ENCODE measurements around the gene IPCEF1. TPM values are rescaled to one million over a fixed set of nuclear protein-coding genes. Genes with fewer than 3 reads are reported as not detected.
"Not testable (repeated sequence)": the region's sequence is repeated elsewhere in the genome, so short reads cannot be mapped to it uniquely, and the experiment has no call there.

The IPCEF1 gene
- total and polyA plus RNA-seq, 9 donors, result 0.60 to 1.5 (median 0.75) TPM

DNA sequence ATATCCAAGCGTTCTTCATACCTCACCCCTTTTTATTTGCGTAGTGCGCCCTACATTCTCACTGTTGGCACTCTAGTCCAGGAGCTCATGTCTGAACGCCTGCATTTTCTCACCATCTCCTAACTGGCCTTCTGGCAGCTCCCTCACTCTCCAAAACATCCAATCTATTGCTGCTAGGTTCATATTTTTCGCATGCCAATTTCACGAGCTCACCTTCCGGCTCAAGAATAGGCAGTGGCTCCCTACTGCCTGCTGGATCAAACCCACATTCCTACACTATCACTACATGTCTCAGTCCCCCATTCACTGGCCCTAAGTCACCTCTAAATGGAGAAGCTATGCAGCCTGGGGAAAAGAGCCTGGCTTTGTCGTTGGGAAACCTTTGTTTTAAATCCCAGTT, 115.0 kb downstream of the IPCEF1 start:
- H3K27me3 ChIP-seq (ENCODE audit: control insufficient read depth, insufficient read depth, low read length), result no peaks in the 10 kb centered on the region
- H3K9me3 ChIP-seq (replicated peaks; ENCODE audit: control insufficient read depth, low read depth, low read length), result no peaks in the 10 kb centered on the region
- no peaks in the 10 kb centered on the region for H3K36me3 ChIP-seq (ENCODE audit: control insufficient read depth, insufficient read depth, low read length)
- WGBS (ENCODE audit: insufficient coverage), result 84% methylated on average over 7 of the region's 8 CpGs
- no peak for DNase-seq
- peaks cover 2% of the 10 kb centered on the region for H3K4me1 ChIP-seq (ENCODE audit: control insufficient read depth, insufficient read depth, low read length)
- H3K27ac ChIP-seq (ENCODE audit: low read length), result no peak overlapping the region
- no peak overlapping the region for H3K4me3 ChIP-seq (ENCODE audit: low read length)

DNA sequence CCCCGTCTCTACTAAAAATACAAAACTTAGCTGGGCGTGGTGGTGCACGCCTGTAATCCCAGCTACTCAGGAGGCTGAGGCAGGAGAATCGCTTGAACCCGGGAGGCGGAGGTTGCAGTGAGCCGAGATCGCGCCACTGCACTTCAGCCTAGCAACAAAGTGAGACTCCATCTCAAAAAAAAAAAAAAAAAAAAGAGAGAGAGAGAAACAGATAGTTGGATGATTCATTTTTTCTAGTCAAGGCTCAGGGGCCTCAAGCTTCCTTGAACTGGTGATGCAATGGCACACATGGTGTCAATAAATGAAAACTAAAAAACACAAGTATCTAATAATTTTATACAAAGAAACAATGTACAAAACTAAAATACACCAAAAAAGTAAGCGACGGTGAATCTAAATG, 115.5 kb downstream of the IPCEF1 start:
- WGBS (ENCODE audit: insufficient coverage), result 80% methylated on average over 2 of the region's 11 CpGs
- not testable (repeated sequence) for H3K4me3 ChIP-seq (ENCODE audit: low read length)

DNA sequence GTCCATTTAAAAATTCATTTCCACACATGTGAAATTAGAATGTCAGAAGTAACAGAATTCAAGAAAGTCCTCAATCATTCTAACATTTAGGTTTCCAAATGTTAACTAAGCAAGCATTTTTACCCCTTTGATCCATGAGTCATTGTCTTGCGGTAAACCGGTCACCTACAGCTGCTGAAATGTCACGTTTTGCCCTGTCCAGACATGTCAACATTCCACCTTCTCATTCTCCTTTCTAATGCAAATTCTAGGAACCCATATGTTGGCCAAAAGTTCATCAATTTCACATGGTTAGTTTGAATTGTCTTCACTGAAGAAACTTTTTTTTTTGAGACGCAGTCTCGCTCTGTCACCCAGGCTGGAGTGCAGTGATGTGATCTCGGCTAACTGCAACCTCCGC, 117.2 kb downstream of the IPCEF1 start:
- WGBS (ENCODE audit: insufficient coverage), result 94% methylated on average over 6 of the region's 7 CpGs
- Histone ChIP-seq H3K4me3 (ENCODE audit: low read length) (no peak overlapping the region), H3K27me3 (ENCODE audit: control insufficient read depth, insufficient read depth, low read length) (no peaks in the 10 kb centered on the region), H3K9me3 (replicated peaks; ENCODE audit: control insufficient read depth, low read depth, low read length) (no peaks in the 10 kb centered on the region), H3K27ac (ENCODE audit: low read length) (no peak overlapping the region), H3K4me1 (ENCODE audit: control insufficient read depth, insufficient read depth, low read length) (peaks cover 1% of the 10 kb centered on the region), H3K36me3 (ENCODE audit: control insufficient read depth, insufficient read depth, low read length) (no peaks in the 10 kb centered on the region)
- DNase-seq, result no peak

More for the DNA sequence above, 115.5 kb downstream of the IPCEF1 start:
- DNase-seq; H3K27me3 ChIP-seq (ENCODE audit: control insufficient read depth, insufficient read depth, low read length); H3K4me1 ChIP-seq (ENCODE audit: control insufficient read depth, insufficient read depth, low read length); H3K9me3 ChIP-seq (replicated peaks; ENCODE audit: control insufficient read depth, low read depth, low read length); H3K27ac ChIP-seq (ENCODE audit: low read length); H3K36me3 ChIP-seq (ENCODE audit: control insufficient read depth, insufficient read depth, low read length): not testable (repeated sequence)

DNA sequence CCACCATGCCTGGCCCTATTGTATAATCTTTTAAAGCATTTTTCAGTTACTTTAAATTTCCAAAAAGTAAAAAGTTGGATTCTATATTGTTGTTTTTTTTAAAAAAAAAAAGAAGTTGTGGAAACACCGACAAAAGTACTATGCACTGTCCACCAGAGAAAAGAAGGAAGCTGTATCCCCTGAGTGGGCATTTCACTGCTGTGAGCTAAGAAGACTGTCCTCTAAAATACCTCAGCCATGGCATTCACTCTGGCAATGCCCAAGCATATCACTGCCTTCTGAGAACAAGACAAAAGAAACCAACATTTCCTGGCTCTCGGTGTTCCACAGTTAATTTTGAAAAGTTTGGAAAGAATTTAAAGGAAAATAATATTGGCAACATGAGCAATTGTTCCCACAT, 117.8 kb downstream of the IPCEF1 start:
- no peaks in the 10 kb centered on the region for H3K4me1 ChIP-seq (ENCODE audit: control insufficient read depth, insufficient read depth, low read length)
- no peak for DNase-seq
- H3K27me3 ChIP-seq (ENCODE audit: control insufficient read depth, insufficient read depth, low read length), result no peaks in the 10 kb centered on the region
- no peak overlapping the region for H3K4me3 ChIP-seq (ENCODE audit: low read length)
- H3K27ac ChIP-seq (ENCODE audit: low read length), result no peak overlapping the region
- no peaks in the 10 kb centered on the region for H3K36me3 ChIP-seq (ENCODE audit: control insufficient read depth, insufficient read depth, low read length)
- no peaks in the 10 kb centered on the region for H3K9me3 ChIP-seq (replicated peaks; ENCODE audit: control insufficient read depth, low read depth, low read length)
- WGBS (ENCODE audit: insufficient coverage), result no CpG with 5 or more reads among the region's 2 CpGs

DNA sequence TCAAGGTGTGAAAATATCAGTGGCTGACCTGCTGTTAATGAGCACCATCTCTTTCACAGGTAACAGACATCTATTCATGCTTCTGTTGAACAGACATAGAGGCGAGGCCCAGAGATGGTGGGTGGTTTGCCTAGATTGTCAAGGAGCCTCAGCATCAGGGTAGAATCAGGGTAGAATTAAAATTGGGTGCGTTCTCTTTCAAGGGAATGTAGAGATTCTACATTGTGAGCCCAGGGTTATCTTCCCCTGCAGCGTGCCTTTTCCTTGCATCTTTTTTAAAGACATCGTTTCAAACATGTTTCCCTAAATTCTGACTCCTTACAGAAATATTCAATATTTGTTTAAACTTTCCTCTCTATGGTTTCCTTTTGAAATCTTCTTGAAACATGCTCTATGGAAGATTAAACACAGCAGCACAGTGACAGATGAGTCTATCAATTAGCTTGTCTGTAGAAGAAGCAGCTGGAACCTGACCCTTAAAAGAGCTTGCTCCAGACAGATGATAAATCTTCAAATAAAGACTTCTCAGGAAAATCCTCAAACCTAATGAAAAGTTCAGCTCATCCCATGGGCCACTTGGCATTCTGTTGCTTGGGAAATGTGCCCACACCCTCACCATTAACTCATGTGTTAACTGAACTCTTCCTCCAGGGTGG, 119.8 kb downstream of the IPCEF1 start:
- WGBS (ENCODE audit: insufficient coverage), result 80% methylated on average over 1 of the region's 4 CpGs
- Histone ChIP-seq H3K4me1 (ENCODE audit: control insufficient read depth, insufficient read depth, low read length) (no peaks in the 10 kb centered on the region), H3K27ac (ENCODE audit: low read length) (no peak overlapping the region), H3K27me3 (ENCODE audit: control insufficient read depth, insufficient read depth, low read length) (no peaks in the 10 kb centered on the region), H3K4me3 (ENCODE audit: low read length) (no peak overlapping the region), H3K9me3 (replicated peaks; ENCODE audit: control insufficient read depth, low read depth, low read length) (no peaks in the 10 kb centered on the region), H3K36me3 (ENCODE audit: control insufficient read depth, insufficient read depth, low read length) (no peaks in the 10 kb centered on the region)
- no peak for DNase-seq

DNA sequence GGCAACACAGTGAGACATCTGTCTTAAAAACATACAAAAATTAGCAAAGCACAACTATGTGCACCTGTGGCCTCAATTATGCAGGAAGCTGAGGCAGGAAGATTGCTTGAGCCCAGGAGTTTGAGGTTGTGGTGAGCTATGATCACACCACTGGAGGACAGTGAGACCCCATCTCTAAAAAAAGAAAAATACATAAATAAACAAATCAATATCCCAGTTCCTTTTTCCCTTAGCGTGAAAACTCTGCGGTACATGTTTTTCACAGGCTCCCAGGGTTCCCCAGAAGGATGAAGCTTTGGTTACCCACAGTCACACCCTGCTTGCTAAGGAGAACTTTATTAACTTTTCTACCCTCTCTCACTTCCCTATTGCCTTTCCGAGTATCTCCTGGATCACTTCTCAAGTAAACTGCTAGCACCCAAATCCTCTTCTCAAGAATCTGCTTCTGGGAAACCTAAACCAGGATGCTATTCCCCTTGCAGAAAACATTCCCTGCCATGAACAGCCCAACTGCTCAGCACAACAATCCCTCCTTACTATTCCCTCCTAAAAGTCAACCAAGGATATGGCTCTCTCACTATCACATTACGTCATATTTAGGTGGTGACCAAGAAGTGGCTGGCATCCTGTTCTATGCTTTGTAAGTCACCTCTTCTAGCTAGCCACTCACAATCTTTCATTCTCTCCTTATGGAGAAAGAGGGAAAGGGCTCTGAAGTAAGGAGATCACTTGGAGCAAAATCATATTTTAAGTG, 122.4 kb downstream of the IPCEF1 start:
- Histone ChIP-seq H3K27ac (ENCODE audit: low read length) (no peak overlapping the region), H3K36me3 (ENCODE audit: control insufficient read depth, insufficient read depth, low read length) (no peaks in the 10 kb centered on the region), H3K4me3 (ENCODE audit: low read length) (no peak overlapping the region), H3K9me3 (replicated peaks; ENCODE audit: control insufficient read depth, low read depth, low read length) (no peaks in the 10 kb centered on the region), H3K27me3 (ENCODE audit: control insufficient read depth, insufficient read depth, low read length) (no peaks in the 10 kb centered on the region), H3K4me1 (ENCODE audit: control insufficient read depth, insufficient read depth, low read length) (no peaks in the 10 kb centered on the region)
- DNase-seq, result peak; percentile 40
- WGBS (ENCODE audit: insufficient coverage), result 92% methylated on average over 3 of the region's 4 CpGs

DNA sequence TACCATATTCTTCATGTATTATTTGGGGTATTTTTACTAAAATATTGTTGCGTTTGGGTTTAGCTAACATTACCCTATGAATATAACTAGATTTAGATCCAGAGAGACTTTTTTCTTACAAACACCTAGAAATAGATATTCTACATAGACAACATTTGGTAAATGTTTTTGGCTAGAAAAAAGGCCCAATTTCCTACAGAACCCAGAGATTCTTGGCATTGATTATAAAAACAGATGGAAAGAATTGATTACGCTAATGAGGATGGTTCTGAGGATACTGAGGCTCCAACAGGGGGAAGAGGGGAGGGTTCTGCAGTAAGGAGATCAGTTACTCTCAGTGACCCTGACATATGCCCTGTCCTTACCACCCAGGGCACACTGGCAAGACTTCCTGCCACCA, 123.2 kb downstream of the IPCEF1 start:
- Histone ChIP-seq H3K4me3 (ENCODE audit: low read length) (no peak overlapping the region), H3K36me3 (ENCODE audit: control insufficient read depth, insufficient read depth, low read length) (no peaks in the 10 kb centered on the region), H3K27ac (ENCODE audit: low read length) (no peak overlapping the region), H3K27me3 (ENCODE audit: control insufficient read depth, insufficient read depth, low read length) (no peaks in the 10 kb centered on the region), H3K4me1 (ENCODE audit: control insufficient read depth, insufficient read depth, low read length) (no peaks in the 10 kb centered on the region), H3K9me3 (replicated peaks; ENCODE audit: control insufficient read depth, low read depth, low read length) (no peaks in the 10 kb centered on the region)
- no CpG with 5 or more reads among the region's 2 CpGs for WGBS (ENCODE audit: insufficient coverage)
- DNase-seq, result no peak

DNA sequence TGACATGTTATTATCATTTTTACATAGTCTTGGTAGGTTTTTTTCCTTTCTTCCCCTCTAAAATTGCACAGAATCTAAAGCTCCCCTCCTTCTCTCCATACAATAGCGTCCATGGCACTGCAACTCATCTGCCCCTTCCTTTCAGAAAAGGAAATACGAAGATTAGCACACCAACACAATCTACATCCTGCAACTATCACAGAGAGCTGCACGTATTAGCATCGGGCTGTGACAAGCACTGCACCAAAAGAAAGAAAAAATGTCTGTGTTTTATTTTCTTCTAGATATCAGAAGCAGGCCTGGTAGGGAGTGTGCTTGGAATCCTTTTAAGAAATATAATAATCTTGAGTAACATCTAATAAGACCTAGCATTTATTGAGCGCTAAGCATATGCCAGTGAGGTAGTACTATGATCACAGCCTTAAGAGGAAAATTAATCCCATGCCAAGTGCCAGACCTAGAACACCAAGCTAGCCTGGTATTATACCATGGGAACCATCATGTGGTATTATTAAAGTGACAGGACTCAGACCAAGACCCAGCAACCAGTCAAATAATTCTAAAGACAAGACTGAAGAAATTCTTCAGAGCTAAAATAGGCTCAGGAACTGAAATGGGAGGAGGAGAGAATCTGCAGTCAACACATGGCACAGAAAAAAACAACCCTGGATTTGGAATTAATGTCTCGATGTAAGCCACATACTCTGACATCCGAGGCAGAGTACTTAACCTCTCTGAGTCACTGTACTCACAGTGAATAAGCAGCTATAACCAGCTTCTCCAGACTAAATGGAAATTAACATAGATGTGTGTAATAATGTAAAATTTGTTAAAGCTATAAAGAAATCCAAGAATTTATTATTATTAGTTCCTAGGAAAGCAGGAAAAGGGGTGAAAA, 124.3 kb downstream of the IPCEF1 start:
- Histone ChIP-seq H3K27ac (ENCODE audit: low read length) (no peak overlapping the region), H3K9me3 (replicated peaks; ENCODE audit: control insufficient read depth, low read depth, low read length) (no peaks in the 10 kb centered on the region), H3K4me1 (ENCODE audit: control insufficient read depth, insufficient read depth, low read length) (no peaks in the 10 kb centered on the region), H3K4me3 (ENCODE audit: low read length) (no peak overlapping the region), H3K27me3 (ENCODE audit: control insufficient read depth, insufficient read depth, low read length) (no peaks in the 10 kb centered on the region), H3K36me3 (ENCODE audit: control insufficient read depth, insufficient read depth, low read length) (no peaks in the 10 kb centered on the region)
- 83% methylated on average over 1 of the region's 7 CpGs for WGBS (ENCODE audit: insufficient coverage)
- DNase-seq, result no peak

DNA sequence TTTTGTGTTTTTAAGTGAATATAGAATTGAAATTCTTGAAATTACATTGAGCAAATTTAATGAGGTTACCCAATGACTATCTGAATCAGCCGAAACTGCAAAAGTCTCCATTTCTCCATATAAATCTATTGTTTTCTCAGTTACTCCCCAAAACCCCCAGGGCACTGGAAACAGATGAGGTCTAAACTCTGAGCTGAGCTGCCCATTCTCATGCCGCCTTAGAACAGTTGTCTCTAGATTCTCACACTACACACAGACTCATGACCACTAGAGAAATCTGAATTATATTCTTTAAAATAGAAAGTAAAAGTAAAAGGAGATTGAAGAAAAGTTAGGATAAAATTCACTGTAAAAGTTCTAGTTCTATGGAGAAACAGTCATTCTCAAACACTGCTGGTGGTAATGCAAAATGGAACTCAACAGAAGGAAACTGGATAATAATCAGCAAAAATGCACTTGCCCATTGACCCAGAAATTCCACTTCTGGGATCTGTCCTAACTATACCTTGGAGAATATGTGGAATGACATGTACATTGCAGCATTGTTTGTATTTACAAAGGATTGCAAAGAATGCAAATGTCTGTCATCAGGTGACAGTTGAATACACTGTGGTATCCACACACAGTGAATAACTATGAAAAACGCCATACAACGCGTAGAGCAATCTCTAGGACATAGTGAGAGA, 125.5 kb downstream of the IPCEF1 start:
- DNase-seq, result no peak
- no peaks in the 10 kb centered on the region for H3K36me3 ChIP-seq (ENCODE audit: control insufficient read depth, insufficient read depth, low read length)
- no CpG with 5 or more reads among the region's 5 CpGs for WGBS (ENCODE audit: insufficient coverage)
- H3K9me3 ChIP-seq (replicated peaks; ENCODE audit: control insufficient read depth, low read depth, low read length), result no peaks in the 10 kb centered on the region
- no peak overlapping the region for H3K4me3 ChIP-seq (ENCODE audit: low read length)
- H3K27ac ChIP-seq (ENCODE audit: low read length), result no peak overlapping the region
- H3K4me1 ChIP-seq (ENCODE audit: control insufficient read depth, insufficient read depth, low read length), result no peaks in the 10 kb centered on the region
- no peaks in the 10 kb centered on the region for H3K27me3 ChIP-seq (ENCODE audit: control insufficient read depth, insufficient read depth, low read length)

DNA sequence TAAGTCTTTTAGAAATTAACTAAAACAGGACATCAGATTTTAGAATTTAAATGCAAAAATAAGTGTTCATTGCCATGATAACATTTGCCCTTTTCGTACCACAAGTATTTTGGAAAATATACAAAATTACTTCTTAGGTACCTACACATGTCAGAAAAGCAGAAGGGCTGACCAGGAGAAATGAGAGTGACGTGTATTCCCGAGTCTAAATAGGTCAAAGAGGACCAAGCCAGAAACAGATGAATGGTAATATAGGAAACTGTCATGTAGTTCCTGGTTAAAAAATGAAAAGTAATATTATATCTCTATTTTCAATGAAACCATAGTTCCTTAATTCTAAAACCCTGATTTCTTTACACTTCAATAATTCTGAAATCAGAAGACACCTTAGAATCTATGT, 126.2 kb downstream of the IPCEF1 start:
- H3K27me3 ChIP-seq (ENCODE audit: control insufficient read depth, insufficient read depth, low read length), result no peaks in the 10 kb centered on the region
- no peaks in the 10 kb centered on the region for H3K36me3 ChIP-seq (ENCODE audit: control insufficient read depth, insufficient read depth, low read length)
- H3K9me3 ChIP-seq (replicated peaks; ENCODE audit: control insufficient read depth, low read depth, low read length), result no peaks in the 10 kb centered on the region
- H3K4me1 ChIP-seq (ENCODE audit: control insufficient read depth, insufficient read depth, low read length), result no peaks in the 10 kb centered on the region
- H3K27ac ChIP-seq (ENCODE audit: low read length), result no peak overlapping the region
- no peak overlapping the region for H3K4me3 ChIP-seq (ENCODE audit: low read length)
- WGBS (ENCODE audit: insufficient coverage), result no CpG with 5 or more reads among the region's 3 CpGs
- DNase-seq, result no peak
